HG02571 (cell line): ENCODE measurements around the gene NMNAT2.
"Not testable (repeated sequence)": the region's sequence is repeated elsewhere in the genome, so short reads cannot be mapped to it uniquely, and the experiment has no call there.

Experiments used
- ATAC-seq: cut with Tn5 transposase; IDR thresholded peaks from one replicate; pipeline ENCODE4 v1.9.1; 2021; ENCODE audit warnings: mild to moderate bottlenecking, moderate library complexity; ENCODE audit not compliant: unreplicated experiment

Gene NMNAT2

GRCh38 chr1:183419399-183419798 is 1.2 kb upstream of the NMNAT2 start:
- ATAC-seq = no peak

GRCh38 chr1:183418696-183419095 is 516 bp upstream of the NMNAT2 start:
- no peak for ATAC-seq

- ATAC-seq = no peak
Measured at GRCh38 chr1:183416850-183417771, 1.1 kb downstream of the NMNAT2 start.

GRCh38 chr1:183414365-183414764 is 3.8 kb downstream of the NMNAT2 start:
- ATAC-seq = no peak

GRCh38 chr1:183411091-183411490 is 7.1 kb downstream of the NMNAT2 start:
- no peak for ATAC-seq

GRCh38 chr1:183407961-183408360 is 10.2 kb downstream of the NMNAT2 start:
- no peak for ATAC-seq

GRCh38 chr1:183407474-183407873 is 10.7 kb downstream of the NMNAT2 start:
- ATAC-seq = no peak

- no peak for ATAC-seq
Measured at GRCh38 chr1:183404476-183404875, 13.7 kb downstream of the NMNAT2 start.

GRCh38 chr1:183403498-183403897 is 14.7 kb downstream of the NMNAT2 start:
- no peak for ATAC-seq

- ATAC-seq = not testable (repeated sequence)
Measured at GRCh38 chr1:183401565-183401964, 16.6 kb downstream of the NMNAT2 start.

- no peak for ATAC-seq
Measured at GRCh38 chr1:183394435-183394834, 23.7 kb downstream of the NMNAT2 start.

- ATAC-seq = no peak
Measured at GRCh38 chr1:183391863-183392262, 26.3 kb downstream of the NMNAT2 start.

GRCh38 chr1:183390561-183390960 is 27.6 kb downstream of the NMNAT2 start:
- no peak for ATAC-seq

- ATAC-seq = no peak
Measured at GRCh38 chr1:183388735-183389134, 29.4 kb downstream of the NMNAT2 start.

- no peak for ATAC-seq
Measured at GRCh38 chr1:183385340-183386144, 32.6 kb downstream of the NMNAT2 start.

GRCh38 chr1:183379951-183380350 is 38.2 kb downstream of the NMNAT2 start:
- no peak for ATAC-seq

- ATAC-seq = no peak
Measured at GRCh38 chr1:183375381-183375780, 42.8 kb downstream of the NMNAT2 start.

- ATAC-seq = no peak
Measured at GRCh38 chr1:183374825-183375224, 43.4 kb downstream of the NMNAT2 start.

- ATAC-seq = no peak
Measured at GRCh38 chr1:183372586-183373230, 45.5 kb downstream of the NMNAT2 start.

GRCh38 chr1:183370399-183371058 is 47.7 kb downstream of the NMNAT2 start:
- ATAC-seq = no peak
